Sigmoid colon (tissue), 7 donors: ENCODE data around the gene PTPN7. TPM values are rescaled to one million over a fixed set of nuclear protein-coding genes. Genes with fewer than 3 reads are reported as not detected.
"Not testable (repeated sequence)": the region's sequence is repeated elsewhere in the genome, so short reads cannot be mapped to it uniquely, and the experiment has no call there.

Experiments used
- DNase-seq: peaks from one replicate; pipeline ENCODE4 v3.0.0-alpha.2; 2019
- H3K27ac ChIP-seq, 4 donors: fragments of 200-600 bp; sonication (generic); one replicate each; pipeline ENCODE4 v1.5.1; 2016 to 2019; ENCODE audit warnings: mild to moderate bottlenecking in 1 of 4
- H3K27me3 ChIP-seq, 3 donors: fragments of 200-600 bp; sonication (generic); one replicate each; pipeline ENCODE4 v1.5.1; 2019; ENCODE audit warnings: mild to moderate bottlenecking in 1 of 3
- H3K36me3 ChIP-seq, 4 donors: fragments of 200-600 bp; sonication (generic); one replicate each; pipeline ENCODE4 v1.5.1; 2016 to 2019
- H3K4me1 ChIP-seq, 4 donors: fragments of 200-600 bp; sonication (generic); one replicate each; pipeline ENCODE4 v1.5.1; 2017 to 2019
- H3K4me3 ChIP-seq, 4 donors: fragments of 200-600 bp; sonication (generic); one replicate each; pipeline ENCODE4 v1.5.1; 2017 to 2019; ENCODE audit warnings: mild to moderate bottlenecking in 2 of 4, moderate library complexity in 1 of 4
- H3K9me3 ChIP-seq, 4 donors: fragments of 200-600 bp in 3 of 4; sonication (generic) in 3 of 4; one replicate each; pipeline versions ENCODE4 v1.5.1 to v1.6.1; 2013 to 2019
- CTCF ChIP-seq, 4 experiments: fragments of 450-650 bp in 3 of 4; fragments of 200-600 bp in 1 of 4; IDR thresholded peaks; one replicate each; pipeline ENCODE4 v1.5.1; 2016 to 2019; ENCODE audit warnings: antibody characterized with exemption in 4 of 4, mild to moderate bottlenecking in 3 of 4, moderate library complexity in 2 of 4
- EP300 ChIP-seq, 4 donors: sonication (generic); formaldehyde crosslinking; IDR thresholded peaks; one replicate each; pipeline ENCODE4 v1.6.1; 2017; ENCODE audit warnings: antibody characterized with exemption in 4 of 4
- POLR2A ChIP-seq, 2 donors: fragments of 450-650 bp; IDR thresholded peaks; one replicate each; pipeline ENCODE4 v1.6.1; 2016; ENCODE audit warnings: antibody characterized with exemption in 2 of 2, mild to moderate bottlenecking in 2 of 2, moderate library complexity in 2 of 2
- POLR2AphosphoS5 ChIP-seq, 4 donors: sonication (generic); formaldehyde crosslinking; IDR thresholded peaks; one replicate each; pipeline ENCODE4 v1.6.1; 2017; ENCODE audit warnings: antibody characterized with exemption in 4 of 4
- WGBS, 2 donors: extraction: QIAGEN DNeasy Blood & Tissue Kit; methylation state at CpG; one replicate each; pipeline ENCODE4 v1.1.7; 2013; 5-methylcytosine and 5-hydroxymethylcytosine counted together
- intact Hi-C: fragments of 100-400 bp; cut with DNase I; formaldehyde crosslinking; loops from one replicate; pipeline ENCODE4 v1.15.1; 2023
- polyA plus RNA-seq, 3 donors: library from polyadenylated mRNA; stranded (reverse); fragments of 200-250 nt; gene quantifications; one replicate each; pipeline ENCODE4 v1.2.3, GENCODE V29; 2013
- total RNA-seq, 4 donors: library from RNA; depleted of rRNA; stranded (reverse); fragments of >200 nt; gene quantifications; one replicate each; pipeline ENCODE4 v1.1.0, GENCODE V29; 2016
- donor health status: healthy with polysubstance abuse.
- donor health status: Bipolar disorder and iron deficiency.
- donor health status: healthy.

Gene PTPN7
- total and polyA plus RNA-seq, 7 donors, result 0.71 to 18.2 (median 4.5) TPM; not detected in 1

DNA sequence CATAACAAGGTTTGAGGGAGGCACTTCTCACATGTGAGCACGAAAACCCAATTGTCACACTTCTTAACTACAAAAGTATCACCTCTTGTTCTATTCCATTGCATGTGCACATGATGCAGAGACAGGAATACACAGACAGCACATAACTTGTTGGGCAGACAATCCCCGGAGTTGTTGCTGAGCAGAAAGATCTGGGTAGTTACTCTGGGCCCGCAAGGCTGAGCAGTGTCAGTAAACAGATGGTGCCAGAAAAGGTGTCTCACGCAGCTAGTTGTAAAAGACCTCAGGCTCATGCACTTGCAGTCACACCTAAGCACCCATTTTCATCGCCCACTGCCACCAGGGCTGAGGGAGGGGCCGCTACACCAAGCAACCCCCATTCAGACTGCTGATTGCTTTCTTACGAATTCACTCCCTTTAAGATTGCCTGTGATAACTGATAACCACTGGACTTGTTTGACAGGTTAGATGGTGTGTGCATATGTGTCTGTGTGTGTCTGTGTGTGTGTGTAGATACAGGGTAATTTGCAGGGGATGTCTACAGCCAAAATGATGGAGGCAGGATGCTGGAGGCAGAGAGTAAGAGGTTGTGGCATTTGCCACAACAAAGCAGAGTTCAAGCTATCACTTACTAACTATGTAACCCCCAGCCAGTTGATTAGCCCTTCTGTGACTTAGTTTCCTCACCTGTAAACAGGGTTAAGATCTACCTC, 37.4 kb upstream of the PTPN7 start:
- TF ChIP-seq POLR2AphosphoS5 (IDR thresholded peaks at IDR 0.05), result no peak
- no peak for TF ChIP-seq CTCF (IDR thresholded peaks at IDR 0.05)
- TF ChIP-seq EP300 (IDR thresholded peaks at IDR 0.05), result no peak
- no peak for TF ChIP-seq POLR2A (IDR thresholded peaks at IDR 0.05)
- intact Hi-C loops, result no loop called here
- Histone ChIP-seq H3K9me3 (no peaks in the 10 kb centered on the region), H3K4me1 (peaks cover 0 to 20% (median 9%) of the 10 kb centered on the region in 4 donors), H3K27me3 (peaks cover 12 to 27% (median 15%) of the 10 kb centered on the region in 3 donors), H3K27ac (no peak overlapping the region), H3K36me3 (no peaks in the 10 kb centered on the region), H3K4me3 (no peak overlapping the region)
- 25 to 63% methylated on average over 7 of the region's 7 CpGs for WGBS, 2 donors
- DNase-seq, result no peak

GRCh38 chr1:202194328-202194648, 33.9 kb upstream of the PTPN7 start:
- intact Hi-C loops, result no loop called here
- Histone ChIP-seq H3K4me1 (peaks cover 0 to 16% (median 9%) of the 10 kb centered on the region in 4 donors), H3K27ac (no peak overlapping the region), H3K4me3 (no peak overlapping the region), H3K36me3 (no peaks in the 10 kb centered on the region), H3K27me3 (peaks cover 12 to 27% (median 19%) of the 10 kb centered on the region in 3 donors), H3K9me3 (no peaks in the 10 kb centered on the region)
- DNase-seq, result no peak
- WGBS, 2 donors, result 52 to 57% methylated on average over 11 of the region's 11 CpGs
- no peak for TF ChIP-seq EP300 (IDR thresholded peaks at IDR 0.05)
- no peak for TF ChIP-seq POLR2AphosphoS5 (IDR thresholded peaks at IDR 0.05)
- TF ChIP-seq POLR2A (IDR thresholded peaks at IDR 0.05), result no peak
- no peak for TF ChIP-seq CTCF (IDR thresholded peaks at IDR 0.05)

- TF ChIP-seq EP300 (IDR thresholded peaks at IDR 0.05) (no peak), CTCF (IDR thresholded peaks at IDR 0.05) (no peak), POLR2AphosphoS5 (IDR thresholded peaks at IDR 0.05) (no peak), POLR2A (IDR thresholded peaks at IDR 0.05) (no peak)
- H3K27ac ChIP-seq, result no peak within 1 kb of the TSS
- H3K36me3 ChIP-seq, result no peaks in the 10 kb centered on the region
- H3K4me1 ChIP-seq, result peaks cover 0 to 16% (median 9%) of the 10 kb centered on the region in 4 donors
- no peaks in the 10 kb centered on the region for H3K9me3 ChIP-seq
- intact Hi-C loops, result loop anchor here (2.0 kb wide), 1 partner anchor 121 kb away; no protein-coding TSS in a partner anchor
- peaks cover 12 to 27% (median 19%) of the 10 kb centered on the region in 3 donors for H3K27me3 ChIP-seq
- WGBS, 2 donors, result 2 to 4% methylated on average over 61 of the region's 61 CpGs
- no peak for DNase-seq
- peak within 1 kb of the TSS in 3 of 4 donors; percentile 4 to 27 (median 26) for H3K4me3 ChIP-seq
These were observed 33.4 kb upstream of the PTPN7 start, which contains the start of gene LGR6 for GRCh38 chr1:202193614-202194327. Gene LGR6, plus strand, starts transcription at chr1:202193799. Its CDS starts 191 bp downstream, at chr1:202193990.

DNA sequence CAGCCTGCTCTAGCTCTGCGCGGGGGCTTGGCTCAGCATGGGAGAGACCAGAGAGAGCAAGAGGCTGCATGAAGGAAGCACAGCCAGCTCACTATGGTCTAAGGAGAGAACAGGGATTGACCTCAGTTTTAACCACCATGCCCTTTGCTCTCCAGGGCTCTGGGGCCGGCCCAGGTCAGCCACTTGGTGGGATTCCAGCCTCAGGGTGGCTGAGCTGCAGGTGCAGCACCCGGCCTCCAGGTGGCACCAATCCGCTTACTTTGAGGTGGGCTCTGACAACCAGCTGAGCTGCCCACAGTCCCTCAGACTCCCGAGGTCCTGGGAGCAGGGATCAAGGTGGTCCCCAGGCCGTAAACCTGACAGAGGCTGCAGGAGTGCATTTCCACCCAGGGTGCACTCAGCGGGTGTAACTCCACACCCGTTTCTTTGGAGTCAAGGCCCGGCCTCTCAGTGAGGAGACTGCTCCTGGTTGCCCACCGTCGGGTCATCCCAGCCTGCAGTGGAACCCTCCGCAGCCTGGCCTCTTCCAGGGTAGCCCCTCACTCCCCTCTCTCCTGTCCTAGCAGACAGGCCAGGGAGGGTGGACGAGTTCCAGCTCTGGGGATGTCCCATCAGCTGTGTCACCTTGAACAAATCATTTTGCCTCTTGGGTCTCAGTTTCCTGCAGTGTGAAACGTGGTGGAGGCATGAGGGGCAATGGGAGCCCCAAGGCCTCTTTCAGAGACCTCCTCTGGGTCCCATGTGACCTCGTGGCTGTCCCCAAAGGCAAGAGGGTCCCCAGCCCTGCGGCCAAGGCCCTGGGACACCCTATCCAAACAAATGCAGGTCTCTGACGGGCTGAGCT, 32.6 kb upstream of the PTPN7 start:
- Histone ChIP-seq H3K27me3 (peaks cover 12 to 27% (median 19%) of the 10 kb centered on the region in 3 donors), H3K4me3 (peak overlapping the region in 2 of 4 donors; percentile 4 to 27), H3K36me3 (no peaks in the 10 kb centered on the region), H3K27ac (no peak overlapping the region), H3K4me1 (peaks cover 0 to 16% (median 9%) of the 10 kb centered on the region in 4 donors), H3K9me3 (no peaks in the 10 kb centered on the region)
- DNase-seq, result peak; percentile 77
- 20 to 29% methylated on average over 18 of the region's 18 CpGs for WGBS, 2 donors
- intact Hi-C loops, result loop anchor here (2.0 kb wide), 1 partner anchor 122 kb away; no protein-coding TSS in a partner anchor
- TF ChIP-seq CTCF (IDR thresholded peaks at IDR 0.05), result peak; percentile 24 to 91 (median 74)
- TF ChIP-seq POLR2AphosphoS5 (IDR thresholded peaks at IDR 0.05), result no peak

GRCh38 chr1:202191391-202191790, 31.0 kb upstream of the PTPN7 start:
- intact Hi-C loops, result not testable (repeated sequence)

More at GRCh38 chr1:202191391-202191790, 31.0 kb upstream of the PTPN7 start:
- Histone ChIP-seq H3K4me1 (peaks cover 0 to 16% (median 9%) of the 10 kb centered on the region in 4 donors), H3K27me3 (peaks cover 12 to 27% (median 19%) of the 10 kb centered on the region in 3 donors)
- DNase-seq, H3K9me3 ChIP-seq, H3K36me3 ChIP-seq, H3K4me3 ChIP-seq, H3K27ac ChIP-seq: not testable (repeated sequence)
- WGBS, 2 donors, result 86 to 90% methylated on average over 18 to 24 of the region's 33 CpGs
